ENCODE data around the gene AMN. TPM values are rescaled to one million over a fixed set of nuclear protein-coding genes. Genes with fewer than 3 reads are reported as not detected.

The AMN gene
- total and polyA plus RNA-seq, 9 of the 15 experiments (the other 6 are each of a cell fraction or from before 2014, with no cell fraction given), result 0.04 to 0.14 TPM; not detected in 7

GRCh38 chr14:102909462-102909861, 13.0 kb upstream of the AMN start:
- intact Hi-C loops (cut with micrococcal nuclease), result no loop called here
- H4K20me1 ChIP-seq (replicated peaks; ENCODE audit: control insufficient read depth, insufficient read depth, low read length), result no peaks in the 10 kb centered on the region
- H3K9me3 ChIP-seq (replicated peaks; ENCODE audit: control insufficient read depth, insufficient read depth, low read depth, low read length), result no peaks in the 10 kb centered on the region
- in situ Hi-C loops (cut with MboI), result loop anchor here (25.0 kb wide), 1 partner anchor 397 kb away; the partner anchor contains the start of gene ANKRD9
- H3K79me2 ChIP-seq (ENCODE audit: control insufficient read depth, insufficient read depth, low read length), result no peaks in the 10 kb centered on the region
- H2AFZ ChIP-seq (ENCODE audit: low read depth, low read length), result no peak overlapping the region
- WGBS (ENCODE audit: insufficient coverage, low coverage, missing lambda C conversion rate), result 63% methylated on average over 8 of the region's 10 CpGs
- H3K27me3 ChIP-seq (ENCODE audit: control insufficient read depth in 2 of 2, insufficient read depth in 2 of 2, low read length in 2 of 2), result no peaks in the 10 kb centered on the region
- no peak for FAIRE-seq
- no peak overlapping the region for H3K4me2 ChIP-seq (ENCODE audit: insufficient read depth, low read length)
- H3K36me3 ChIP-seq (ENCODE audit: control insufficient read depth, insufficient read depth, low read length), result peaks cover 8% of the 10 kb centered on the region; the same call in 1 of the 3 replicates
- H3K4me3 ChIP-seq, result no peak overlapping the region
- peaks cover 0 to 18% of the 10 kb centered on the region in 2 experiments; a peak in 1 of 5 replicates for H3K4me1 ChIP-seq (replicated peaks in 1 of 2; ENCODE audit: control insufficient read depth in 2 of 2, insufficient read depth in 2 of 2, low read length in 2 of 2)
- DNase-seq (ENCODE audit: extremely low read depth in 1 of 4, low spot score in 3 of 4), result no peak
- ChIA-PET CTCF (ENCODE audit: low intra/inter-chr PET ratio) (no interaction called here), POLR2A (no interaction called here)
- no TSS peak for BruUV-seq (replicated peaks)
- H3K27ac ChIP-seq (ENCODE audit: extremely low read depth, low read depth, low read length), result no peak overlapping the region
- no peak overlapping the region; a peak in 1 of 4 replicates for H3K9ac ChIP-seq (ENCODE audit: insufficient read depth in 1 of 2, low read depth in 2 of 2, low read length in 2 of 2)
- no peak for ATAC-seq
- H3K9me1 ChIP-seq (ENCODE audit: control insufficient read depth, insufficient read depth, low read length), result no peaks in the 10 kb centered on the region
- TF ChIP-seq ZNF354B (CRISPR knock-in tag; IDR thresholded peaks at IDR 0.05) (no peak), HOMEZ (CRISPR knock-in tag; IDR thresholded peaks at IDR 0.05) (no peak), ZNF184 (CRISPR knock-in tag; IDR thresholded peaks at IDR 0.05) (no peak), ATF6 (CRISPR knock-in tag; IDR thresholded peaks at IDR 0.05) (no peak), MTA1 (IDR thresholded peaks at IDR 0.05; ENCODE audit: borderline replicate concordance) (no peak), ZNF407 (IDR thresholded peaks at IDR 0.05; ENCODE audit: low read depth) (no peak), MTF1 (CRISPR knock-in tag; IDR thresholded peaks at IDR 0.05; ENCODE audit: borderline replicate concordance) (no peak), YBX1 (IDR thresholded peaks at IDR 0.05) (no peak), MIER1 (IDR thresholded peaks at IDR 0.05; ENCODE audit: low read depth) (no peak), L3MBTL2 (IDR thresholded peaks at IDR 0.05) (no peak), HNRNPLL (IDR thresholded peaks at IDR 0.05; ENCODE audit: low read depth, low read length, poor library complexity, severe bottlenecking) (no peak)
